Gastroesophageal sphincter (tissue), 3 donors: ENCODE measurements around the gene PPP3CA.

Experiments
- POLR2A ChIP-seq, 2 donors: fragments of 450-650 bp; IDR thresholded peaks; one replicate each; pipeline ENCODE4 v1.6.1; 2017; ENCODE audit warnings: antibody characterized with exemption in 2 of 2, mild to moderate bottlenecking in 2 of 2, moderate library complexity in 1 of 2
- POLR2AphosphoS5 ChIP-seq: sonication (generic); formaldehyde crosslinking; IDR thresholded peaks from one replicate; pipeline ENCODE4 v1.6.1; 2017; ENCODE audit warnings: antibody characterized with exemption
- TF ChIP-seq, protein P1 (sequence below), 4 experiments: fragments of 200-600 bp in 2 of 4; fragments of 450-650 bp in 2 of 4; sonication (generic) in 1 of 4; IDR thresholded peaks; one replicate each; pipeline ENCODE4 v1.5.1; 2017 to 2019; ENCODE audit warnings: antibody characterized with exemption in 4 of 4, mild to moderate bottlenecking in 2 of 4, moderate library complexity in 2 of 4

DNA sequence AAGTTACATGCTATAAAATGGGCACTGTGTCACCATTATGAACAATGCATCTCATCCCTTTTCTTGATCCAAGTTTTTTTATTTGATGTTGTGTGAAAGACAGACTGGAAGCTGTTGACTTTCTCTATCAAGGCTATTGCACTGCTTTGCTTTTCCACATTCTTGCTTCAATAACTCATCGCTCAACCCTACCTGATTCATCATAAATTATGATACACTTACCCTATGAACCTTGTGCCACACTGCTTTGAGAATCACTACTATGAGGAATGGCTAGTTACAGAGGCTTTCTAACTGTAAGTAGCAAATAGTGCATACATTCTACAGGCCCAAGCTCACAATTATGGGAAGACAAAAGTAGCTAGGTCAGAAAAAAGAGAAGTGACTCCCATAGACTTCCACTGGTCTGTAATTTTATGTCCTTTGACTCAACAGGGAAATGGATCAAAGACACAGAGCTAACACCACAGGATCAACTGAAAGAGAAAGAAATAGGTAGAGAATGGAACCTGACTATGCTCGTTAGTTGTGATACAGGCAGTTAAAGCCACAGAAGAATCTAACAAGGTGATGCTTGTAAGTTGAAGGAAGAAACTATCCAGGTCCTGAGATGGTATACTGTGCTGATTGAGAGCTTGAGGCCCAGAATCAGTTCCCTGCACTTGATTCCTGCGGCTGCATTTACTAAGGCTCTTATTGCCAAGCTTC is 163.5 kb downstream of the PPP3CA start:
- TF ChIP-seq, protein P1, sequence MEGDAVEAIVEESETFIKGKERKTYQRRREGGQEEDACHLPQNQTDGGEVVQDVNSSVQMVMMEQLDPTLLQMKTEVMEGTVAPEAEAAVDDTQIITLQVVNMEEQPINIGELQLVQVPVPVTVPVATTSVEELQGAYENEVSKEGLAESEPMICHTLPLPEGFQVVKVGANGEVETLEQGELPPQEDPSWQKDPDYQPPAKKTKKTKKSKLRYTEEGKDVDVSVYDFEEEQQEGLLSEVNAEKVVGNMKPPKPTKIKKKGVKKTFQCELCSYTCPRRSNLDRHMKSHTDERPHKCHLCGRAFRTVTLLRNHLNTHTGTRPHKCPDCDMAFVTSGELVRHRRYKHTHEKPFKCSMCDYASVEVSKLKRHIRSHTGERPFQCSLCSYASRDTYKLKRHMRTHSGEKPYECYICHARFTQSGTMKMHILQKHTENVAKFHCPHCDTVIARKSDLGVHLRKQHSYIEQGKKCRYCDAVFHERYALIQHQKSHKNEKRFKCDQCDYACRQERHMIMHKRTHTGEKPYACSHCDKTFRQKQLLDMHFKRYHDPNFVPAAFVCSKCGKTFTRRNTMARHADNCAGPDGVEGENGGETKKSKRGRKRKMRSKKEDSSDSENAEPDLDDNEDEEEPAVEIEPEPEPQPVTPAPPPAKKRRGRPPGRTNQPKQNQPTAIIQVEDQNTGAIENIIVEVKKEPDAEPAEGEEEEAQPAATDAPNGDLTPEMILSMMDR (IDR thresholded peaks at IDR 0.05), result no peak
- no peak for TF ChIP-seq POLR2AphosphoS5
- no peak for TF ChIP-seq POLR2A (IDR thresholded peaks at IDR 0.05)
